Breast epithelium (tissue), 3 donors: ENCODE data around the gene STX8. TPM values are rescaled to one million over a fixed set of nuclear protein-coding genes. Genes with fewer than 3 reads are reported as not detected.

ENCODE experiments used
- total RNA-seq, 3 donors: library from RNA; depleted of rRNA; stranded (reverse); fragments of >200 nt; gene quantifications; one replicate each; pipeline ENCODE4 v1.1.0, GENCODE V29; 2016

The STX8 gene
- total RNA-seq, 3 donors from 2014 or later = 54.1 to 101 (median 60.4) TPM

Other genes with a start within 250 kb of the STX8 start
- under 1 TPM in 1 of 3 donors, not detected in 2; 0.66 TPM for gene CFAP52, start 822 bp upstream of the STX8 start, total RNA-seq
- gene USP43, start 69.7 kb upstream of the STX8 start, total RNA-seq = 1 to 10 TPM in 2 of 3 donors, under 1 TPM in 1; 0.32 to 6.1 (median 3.9) TPM
- gene DHRS7C, start 215.8 kb upstream of the STX8 start, total RNA-seq = not detected
- gene GSG1L2, start 246.3 kb upstream of the STX8 start, total RNA-seq = not detected